ENCODE measurements around the gene SRPK1. TPM values are rescaled to one million over a fixed set of nuclear protein-coding genes. Genes with fewer than 3 reads are reported as not detected.

The SRPK1 gene
- polyA plus RNA-seq, 1 donor = 16.0 TPM

Other genes with a start within 250 kb of the SRPK1 start
- 14.5 TPM for gene FKBP5, start 232.2 kb downstream of the SRPK1 start, polyA plus RNA-seq (ENCODE audit: insufficient read length)
- 0.67 TPM for gene ARMC12, start 184.1 kb downstream of the SRPK1 start, polyA plus RNA-seq (ENCODE audit: insufficient read length)
- not detected for gene CLPSL2, start 144.5 kb downstream of the SRPK1 start, polyA plus RNA-seq (ENCODE audit: insufficient read length)
- gene CLPSL1, start 140.1 kb downstream of the SRPK1 start, polyA plus RNA-seq (ENCODE audit: insufficient read length) = not detected
- not detected for gene CLPS, start 123.8 kb downstream of the SRPK1 start, polyA plus RNA-seq (ENCODE audit: insufficient read length)
- not detected for gene LHFPL5, start 115.7 kb downstream of the SRPK1 start, polyA plus RNA-seq (ENCODE audit: insufficient read length)
- gene SLC26A8, start 103.5 kb upstream of the SRPK1 start, polyA plus RNA-seq (ENCODE audit: insufficient read length) = 0.17 TPM
- gene MAPK14, start 106.7 kb upstream of the SRPK1 start, polyA plus RNA-seq (ENCODE audit: insufficient read length) = 30.2 TPM
- 6.8 TPM for gene MAPK13, start 209.4 kb upstream of the SRPK1 start, polyA plus RNA-seq (ENCODE audit: insufficient read length)